Small intestine (tissue), 7 donors: ENCODE data around the gene PLA2G2A. TPM values are rescaled to one million over a fixed set of nuclear protein-coding genes. Genes with fewer than 3 reads are reported as not detected.
"Not testable (repeated sequence)": the region's sequence is repeated elsewhere in the genome, so short reads cannot be mapped to it uniquely, and the experiment has no call there.

Experiments
- DNase-seq, 2 donors: peaks; one replicate each; pipeline versions ENCODE4 v3.0.0 to v3.0.0-alpha.2; 2013
- FAIRE-seq: peaks from 2 replicates; lab custom pipeline; 2012; peaks lifted over from hg19 to GRCh38; lab: Jason Lieb, UNC
- H3K27ac ChIP-seq, 3 donors: one replicate each; pipeline ENCODE4 v1.5.1; 2013; ENCODE audit warnings: low read length in 2 of 3, mild to moderate bottlenecking in 2 of 3, control low read depth in 1 of 3, inconsistent platforms in 1 of 3, low read depth in 1 of 3, moderate library complexity in 1 of 3
- H3K27me3 ChIP-seq, 3 donors: one replicate each; pipeline ENCODE4 v1.6.1; 2013; ENCODE audit warnings: low read length in 3 of 3, inconsistent platforms in 1 of 3; ENCODE audit not compliant: control insufficient read depth in 3 of 3, insufficient read depth in 3 of 3
- H3K36me3 ChIP-seq, 3 donors: one replicate each; pipeline ENCODE4 v1.6.1; 2013; ENCODE audit warnings: low read length in 3 of 3, inconsistent platforms in 1 of 3, low read depth in 1 of 3, mild to moderate bottlenecking in 1 of 3, moderate library complexity in 1 of 3; ENCODE audit not compliant: control insufficient read depth in 3 of 3, insufficient read depth in 2 of 3
- H3K4me1 ChIP-seq, 3 donors: one replicate each; pipeline ENCODE4 v1.6.1; 2013; ENCODE audit warnings: low read length in 2 of 3, inconsistent platforms in 1 of 3, low read depth in 1 of 3, mild to moderate bottlenecking in 1 of 3, moderate library complexity in 1 of 3; ENCODE audit not compliant: control insufficient read depth in 3 of 3, insufficient read depth in 2 of 3
- H3K4me3 ChIP-seq, 3 donors: one replicate each; pipeline ENCODE4 v1.5.1; 2013; ENCODE audit warnings: low read length in 3 of 3, control low read depth in 1 of 3, inconsistent platforms in 1 of 3, low read depth in 1 of 3, mild to moderate bottlenecking in 1 of 3, moderate library complexity in 1 of 3
- H3K9me3 ChIP-seq, 2 donors: one replicate each; pipeline ENCODE4 v1.6.1; 2013; ENCODE audit warnings: low read depth in 1 of 2, low read length in 1 of 2; ENCODE audit not compliant: control insufficient read depth in 2 of 2, insufficient read depth in 1 of 2
- WGBS, 3 donors: extraction: QIAGEN DNeasy Blood & Tissue Kit; methylation state at CpG; one replicate each; pipeline ENCODE4 v1.1.7; 2013; 5-methylcytosine and 5-hydroxymethylcytosine counted together
- polyA plus RNA-seq, 4 donors: library from polyadenylated mRNA; stranded (reverse) in 3 of 4; unstranded in 1 of 4; fragments of 200-250 nt in 3 of 4; fragments of 120-200 nt in 1 of 4; gene quantifications; one replicate each; pipeline versions ENCODE4 v1.2.1 to v1.2.3, GENCODE V29; 2013
- donor health status: healthy with polysubstance abuse.
- donor health status: control.
- donor health status: control.
- donor health status: Bipolar disorder and iron deficiency.
- donor health status: healthy.

Gene PLA2G2A
- polyA plus RNA-seq, 4 donors: 83.6 to 1,925 (median 293) TPM

DNA sequence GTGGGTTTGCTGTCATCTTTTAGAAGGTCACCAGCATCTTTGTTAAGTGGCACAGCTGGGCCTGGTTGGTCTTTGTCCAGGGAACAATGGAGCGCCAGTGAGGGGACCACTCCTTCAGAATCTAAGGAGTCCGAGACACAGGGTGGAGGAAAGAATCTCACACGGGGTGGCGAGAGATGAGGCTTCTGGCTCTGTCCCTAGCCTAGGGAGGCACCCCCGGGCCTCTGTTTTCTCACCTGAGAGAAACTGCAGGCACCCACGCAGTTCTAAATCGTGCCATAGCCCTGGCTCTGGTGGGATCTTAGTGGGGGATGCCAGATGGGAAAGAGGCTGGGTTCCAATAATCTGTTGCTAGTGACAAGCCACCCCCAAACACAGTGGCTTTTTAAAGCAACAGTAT lies 45.1 kb downstream of the PLA2G2A start:
- no peaks in the 10 kb centered on the region for H3K4me1 ChIP-seq
- 86 to 94% (median 92%) methylated on average over 7 of the region's 7 CpGs for WGBS, 3 donors
- no peaks in the 10 kb centered on the region for H3K36me3 ChIP-seq
- DNase-seq (no peak), FAIRE-seq (no peak)
- no peak overlapping the region for H3K27ac ChIP-seq
- H3K27me3 ChIP-seq: peaks cover 0 to 3% (median 0%) of the 10 kb centered on the region in 3 donors
- peaks cover 2 to 20% of the 10 kb centered on the region in 2 donors for H3K9me3 ChIP-seq
- no peak overlapping the region for H3K4me3 ChIP-seq

- no peak overlapping the region for H3K27ac ChIP-seq
- WGBS, 3 donors: 6 to 96% (median 13%) methylated on average over 1 of the region's 1 CpG
- no peak for FAIRE-seq
Measured at GRCh38 chr1:19932866-19933265, 46.6 kb downstream of the PLA2G2A start.

DNA sequence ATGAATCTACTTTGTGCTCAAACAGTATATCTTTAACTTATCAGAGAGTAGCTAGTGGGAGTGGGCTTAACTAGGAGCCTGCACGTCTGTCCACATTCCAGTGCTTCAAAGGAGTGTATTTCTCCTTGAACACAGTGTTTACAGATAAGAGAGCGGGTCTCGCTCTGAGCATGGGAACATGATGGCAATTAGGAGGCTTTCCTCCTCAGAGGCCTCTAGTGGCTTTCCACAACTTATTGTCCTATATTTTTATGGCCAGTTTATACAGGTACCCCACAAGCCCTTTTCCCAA lies 52.3 kb downstream of the PLA2G2A start:
- WGBS, 3 donors: 22 to 55% (median 38%) methylated on average over 3 of the region's 3 CpGs
- H3K27me3 ChIP-seq, FAIRE-seq, H3K4me1 ChIP-seq, H3K36me3 ChIP-seq, H3K4me3 ChIP-seq, DNase-seq, H3K27ac ChIP-seq: not testable (repeated sequence)
- H3K9me3 ChIP-seq: peaks cover 2 to 11% of the 10 kb centered on the region in 2 donors

More at GRCh38 chr1:19932866-19933265, 46.6 kb downstream of the PLA2G2A start:
- peaks cover 2 to 20% of the 10 kb centered on the region in 2 donors for H3K9me3 ChIP-seq
- no peak overlapping the region for H3K4me3 ChIP-seq
- H3K27me3 ChIP-seq: peaks cover 0 to 3% (median 0%) of the 10 kb centered on the region in 3 donors
- H3K36me3 ChIP-seq: no peaks in the 10 kb centered on the region
- H3K4me1 ChIP-seq: no peaks in the 10 kb centered on the region
- no peak for DNase-seq

- Histone ChIP-seq H3K4me3 (no peak overlapping the region), H3K4me1 (no peaks in the 10 kb centered on the region), H3K27me3 (peaks cover 0 to 6% (median 0%) of the 10 kb centered on the region in 3 donors), H3K27ac (no peak overlapping the region), H3K36me3 (no peaks in the 10 kb centered on the region), H3K9me3 (peaks cover 2 to 5% of the 10 kb centered on the region in 2 donors)
- DNase-seq: no peak
- no peak for FAIRE-seq
- whole genome bisulfite sequencing, 3 donors: 33 to 50% (median 47%) methylated on average over 8 of the region's 8 CpGs
Measured at GRCh38 chr1:19926296-19927129, 52.9 kb downstream of the PLA2G2A start.

Other genes with a start within 250 kb of the PLA2G2A start
- 10 to 100 TPM; 13.1 to 59.0 (median 37.0) TPM for gene TMCO4, start 179.7 kb downstream of the PLA2G2A start, polyA plus RNA-seq
- gene RNF186, start 164.3 kb downstream of the PLA2G2A start, polyA plus RNA-seq: 100 to 1,000 TPM in 2 of 4 donors, 10 to 100 TPM in 2; 41.8 to 257 (median 104) TPM
- 10 to 100 TPM in 1 of 4 donors, 1 to 10 TPM in 3; 2.2 to 21.4 (median 3.1) TPM for gene OTUD3, start 97.2 kb downstream of the PLA2G2A start, polyA plus RNA-seq
- gene PLA2G2E, start 56.0 kb downstream of the PLA2G2A start, polyA plus RNA-seq: not detected
- 1 to 10 TPM in 2 of 4 donors, not detected in 2; 1.4 to 2.9 TPM for gene PLA2G5, start 90.6 kb upstream of the PLA2G2A start, polyA plus RNA-seq
- gene PLA2G2D, start 139.9 kb upstream of the PLA2G2A start, polyA plus RNA-seq: under 1 TPM in 2 of 4 donors, not detected in 2; 0.40 to 0.41 TPM
- gene PLA2G2F, start 159.7 kb upstream of the PLA2G2A start, polyA plus RNA-seq: under 1 TPM in 2 of 4 donors, not detected in 2; 0.01 to 0.04 TPM
- gene UBXN10, start 206.5 kb upstream of the PLA2G2A start, polyA plus RNA-seq: 1 to 10 TPM in 2 of 4 donors, under 1 TPM in 2; 0.22 to 1.6 (median 0.77) TPM
- gene PLA2G2C, start 206.9 kb upstream of the PLA2G2A start, polyA plus RNA-seq: under 1 TPM in 1 of 4 donors, not detected in 3; 0.01 TPM